ENCODE measurements around the gene GAB1. TPM values are rescaled to one million over a fixed set of nuclear protein-coding genes. Genes with fewer than 3 reads are reported as not detected.
A peak's percentile ranks its signal among the peaks of the same experiment; 100 is the strongest.

Gene GAB1
- total RNA-seq, 1 donor from 2014 or later = 44.6 TPM

DNA sequence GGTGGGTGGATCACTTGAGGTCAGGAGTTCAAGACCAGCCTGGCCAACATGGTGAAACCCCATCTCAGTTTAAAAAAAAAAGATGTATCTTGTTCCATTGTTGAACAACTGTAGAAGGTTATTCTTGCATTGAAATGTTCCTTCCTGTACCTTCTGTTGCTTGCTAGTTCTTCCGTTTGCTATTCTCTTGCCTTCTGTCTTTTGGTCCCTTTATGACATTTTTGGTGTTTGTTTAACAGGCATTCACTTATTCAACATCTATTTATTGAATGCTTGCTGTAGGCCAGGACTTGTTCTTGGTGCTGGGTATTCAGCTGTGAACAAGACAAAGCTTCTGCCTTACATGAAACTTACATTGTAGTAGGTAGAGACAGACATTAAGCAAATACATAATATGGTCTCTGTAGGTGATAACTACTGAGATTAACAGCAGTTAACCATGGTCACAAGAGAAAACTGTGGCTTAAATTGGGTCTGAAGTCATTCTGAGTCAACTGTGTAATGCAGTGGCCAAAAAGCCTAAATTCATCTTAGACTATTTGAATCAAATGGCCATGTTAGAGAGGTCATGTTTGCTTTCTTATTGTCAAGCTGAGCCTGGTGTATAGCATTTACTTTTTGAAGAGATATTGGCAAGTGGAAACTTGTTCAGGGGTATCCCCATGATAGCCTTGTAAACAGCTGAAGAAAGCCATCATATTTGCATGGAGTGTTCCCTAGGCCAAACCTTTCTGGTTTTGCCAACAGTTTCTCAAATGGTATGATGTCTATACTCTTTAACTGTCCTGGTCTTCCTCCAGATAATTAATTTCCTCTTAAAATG, 35.6 kb downstream of the GAB1 start:
- no peak overlapping the region for H3K4me3 Mint-ChIP-seq
- H3K4me1 Mint-ChIP-seq = peaks cover 27% of the 10 kb centered on the region
- H3K9me3 Mint-ChIP-seq = peaks cover 4% of the 10 kb centered on the region
- no peaks in the 10 kb centered on the region for H3K27me3 Mint-ChIP-seq (ENCODE audit: low read depth)
- no peak for TF ChIP-seq CTCF (IDR thresholded peaks at IDR 0.05; ENCODE audit: unreplicated experiment)
- no peak for DNase-seq (ENCODE audit: low spot score in 2 of 2, unreplicated experiment in 2 of 2)
- no peak overlapping the region for H3K27ac Mint-ChIP-seq
- peaks cover 7% of the 10 kb centered on the region for H3K36me3 Mint-ChIP-seq

GRCh38 chr4:143374255-143374654, 37.6 kb downstream of the GAB1 start:
- Mint-ChIP-seq H3K4me3 (no peak overlapping the region), H3K9me3 (peaks cover 4% of the 10 kb centered on the region), H3K4me1 (peaks cover 46% of the 10 kb centered on the region), H3K36me3 (peaks cover 7% of the 10 kb centered on the region), H3K27ac (no peak overlapping the region), H3K27me3 (ENCODE audit: low read depth) (no peaks in the 10 kb centered on the region)
- no peak for TF ChIP-seq CTCF (IDR thresholded peaks at IDR 0.05; ENCODE audit: unreplicated experiment)
- no peak for DNase-seq (ENCODE audit: low spot score in 2 of 2, unreplicated experiment in 2 of 2)

DNA sequence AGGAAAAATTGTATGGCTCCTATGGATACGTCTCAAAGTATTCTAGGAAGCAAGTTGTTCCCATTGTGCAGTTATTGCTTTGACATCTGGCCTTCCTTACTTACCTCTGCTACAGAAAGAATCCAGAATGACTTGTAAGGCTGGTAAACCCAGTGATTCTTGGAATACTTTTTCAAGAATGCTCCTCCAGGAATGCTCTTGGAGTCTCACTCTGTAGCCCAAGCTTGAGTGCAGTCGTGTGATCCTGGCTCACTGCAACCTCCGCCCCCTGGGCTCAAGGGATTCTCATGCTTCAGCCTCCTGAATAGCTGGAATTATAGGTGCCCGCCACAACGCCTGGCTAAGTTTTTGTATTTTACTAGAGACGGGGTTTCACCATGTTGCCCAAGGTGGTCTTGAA, 38.1 kb downstream of the GAB1 start:
- peaks cover 7% of the 10 kb centered on the region for H3K36me3 Mint-ChIP-seq
- H3K27me3 Mint-ChIP-seq (ENCODE audit: low read depth) = no peaks in the 10 kb centered on the region
- no peak overlapping the region for H3K4me3 Mint-ChIP-seq
- peaks cover 48% of the 10 kb centered on the region for H3K4me1 Mint-ChIP-seq
- H3K9me3 Mint-ChIP-seq = peaks cover 4% of the 10 kb centered on the region
- no peak for DNase-seq (ENCODE audit: low spot score in 2 of 2, unreplicated experiment in 2 of 2)
- TF ChIP-seq CTCF (IDR thresholded peaks at IDR 0.05; ENCODE audit: unreplicated experiment) = no peak
- H3K27ac Mint-ChIP-seq = no peak overlapping the region

- peaks cover 4% of the 10 kb centered on the region for H3K9me3 Mint-ChIP-seq
- H3K36me3 Mint-ChIP-seq = peaks cover 7% of the 10 kb centered on the region
- peak overlapping the region; percentile 85 for H3K27ac Mint-ChIP-seq
- peaks cover 48% of the 10 kb centered on the region for H3K4me1 Mint-ChIP-seq
- no peak for TF ChIP-seq CTCF (IDR thresholded peaks at IDR 0.05; ENCODE audit: unreplicated experiment)
- DNase-seq (ENCODE audit: low spot score in 2 of 2, unreplicated experiment in 2 of 2) = no peak
- no peak overlapping the region for H3K4me3 Mint-ChIP-seq
- H3K27me3 Mint-ChIP-seq (ENCODE audit: low read depth) = no peaks in the 10 kb centered on the region
Measured at GRCh38 chr4:143375326-143376073, 38.8 kb downstream of the GAB1 start.

DNA sequence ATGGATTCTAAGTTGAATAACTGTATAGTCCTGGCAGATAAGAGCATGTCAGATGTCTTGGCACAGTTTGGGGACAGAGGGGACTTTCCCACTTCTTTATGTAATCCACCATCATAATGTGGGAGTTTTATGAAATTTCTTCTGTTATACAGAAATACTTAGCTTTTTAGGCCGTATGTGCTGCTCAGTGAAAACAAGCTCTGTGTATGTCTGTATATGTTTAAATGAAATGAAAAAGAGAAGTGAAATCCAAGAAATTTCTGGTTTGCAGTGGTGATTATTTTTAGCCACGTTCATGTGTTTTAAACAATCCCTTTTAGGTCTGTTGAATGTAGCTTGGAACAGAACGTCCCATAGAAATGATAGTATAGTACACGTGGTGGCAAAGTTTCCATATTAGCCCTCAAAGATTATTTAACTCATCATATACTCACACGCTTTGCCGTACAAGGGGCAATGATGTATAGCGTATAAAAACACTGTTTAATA, 41.0 kb downstream of the GAB1 start:
- Mint-ChIP-seq H3K36me3 (no peaks in the 10 kb centered on the region), H3K27ac (peak overlapping the region; percentile 85), H3K27me3 (ENCODE audit: low read depth) (no peaks in the 10 kb centered on the region), H3K4me1 (peaks cover 69% of the 10 kb centered on the region), H3K9me3 (no peaks in the 10 kb centered on the region), H3K4me3 (no peak overlapping the region)
- DNase-seq (ENCODE audit: low spot score in 2 of 2, unreplicated experiment in 2 of 2) = no peak
- TF ChIP-seq CTCF (IDR thresholded peaks at IDR 0.05; ENCODE audit: unreplicated experiment) = no peak

Measured in mesothelial cell of epicardium (in vitro differentiated cells).